Measurements from ENCODE around the gene ELK4. TPM values are rescaled to one million over a fixed set of nuclear protein-coding genes. Genes with fewer than 3 reads are reported as not detected.

The ELK4 gene
- total RNA-seq, 1 donor from 2014 or later: 81.8 TPM

DNA sequence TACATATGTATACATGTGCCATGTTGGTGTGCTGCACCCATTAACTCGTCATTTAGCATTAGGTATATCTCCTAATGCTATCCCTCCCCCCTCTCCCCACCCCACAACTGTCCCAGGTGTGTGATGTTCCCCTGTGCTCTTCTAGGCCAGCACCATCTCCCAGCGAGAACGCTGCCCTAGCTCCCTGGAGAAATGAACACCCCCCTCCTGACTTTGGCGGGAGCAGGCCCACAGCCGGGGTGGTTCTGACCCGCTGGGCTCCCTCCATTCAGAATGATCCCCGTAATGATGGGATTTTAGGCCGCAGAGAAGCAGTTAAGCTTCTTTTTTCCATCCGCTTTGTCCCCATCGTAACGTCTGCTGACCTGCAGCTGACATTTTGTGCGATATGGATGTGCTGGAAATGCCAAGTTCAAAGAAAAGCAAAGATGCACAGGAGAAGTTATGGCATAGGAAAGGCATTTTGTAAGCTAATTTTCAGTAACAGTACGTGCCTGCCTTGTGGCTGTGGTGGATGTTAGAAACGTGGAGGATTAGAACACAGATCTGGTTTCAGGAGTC lies 39.3 kb downstream of the ELK4 start:
- intact Hi-C loops (cut with micrococcal nuclease): loop anchor here (1.0 to 5.0 kb wide), 4 partner anchors 40 to 120 kb away; partner anchors contain the start of gene ELK4
- peaks cover 47% of the 10 kb centered on the region for H3K4me1 Mint-ChIP-seq
- H3K9me3 Mint-ChIP-seq: no peaks in the 10 kb centered on the region
- H3K36me3 Mint-ChIP-seq (ENCODE audit: low read depth): peaks cover 15% of the 10 kb centered on the region
- H3K27me3 Mint-ChIP-seq: no peaks in the 10 kb centered on the region
- H3K27ac Mint-ChIP-seq: peak overlapping the region; percentile 63
- DNase-seq: no peak
- H3K4me3 Mint-ChIP-seq: peak overlapping the region; percentile 77

DNA sequence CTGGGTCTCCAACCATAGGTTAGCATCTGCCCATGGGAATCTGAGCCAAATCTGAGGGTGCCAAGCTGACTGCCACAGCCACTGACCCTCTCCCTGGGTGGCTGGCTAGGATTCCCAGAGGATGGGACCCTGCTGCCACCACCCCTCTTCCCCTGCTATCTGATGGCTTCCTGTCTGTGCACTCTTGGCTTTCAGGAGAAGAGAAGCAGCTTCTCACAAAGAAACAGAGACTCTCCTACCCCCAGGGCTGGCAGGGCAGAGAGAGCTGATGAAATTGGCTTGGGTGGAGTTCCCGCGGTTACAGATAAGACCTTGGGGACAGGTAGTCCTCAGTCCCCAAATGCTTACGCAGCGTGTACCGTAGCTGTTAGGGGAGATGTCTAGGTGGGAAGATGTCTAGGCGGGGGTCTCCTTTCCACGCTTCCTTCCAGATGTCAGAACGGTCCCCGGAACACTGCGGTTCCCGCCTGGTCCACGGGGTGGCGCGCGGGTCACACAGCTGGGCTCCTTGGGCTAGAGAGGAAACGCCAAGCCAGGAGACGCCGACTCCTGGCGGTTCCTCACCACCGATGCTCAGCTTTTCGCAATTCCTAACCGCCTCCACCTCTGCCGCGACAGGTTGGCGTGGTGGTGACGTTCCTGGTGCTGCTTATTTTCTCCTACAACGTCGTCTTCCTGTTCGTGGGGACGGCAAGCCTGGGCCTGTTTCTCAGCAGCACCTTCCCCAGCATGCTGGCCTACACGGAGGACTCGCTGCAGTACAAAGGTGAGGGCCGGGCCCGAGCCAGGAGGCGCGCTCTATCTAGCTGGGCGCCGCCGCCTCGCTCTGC lies 40.1 kb downstream of the ELK4 start:
- intact Hi-C loops (cut with micrococcal nuclease): loop anchor here (1.0 to 5.0 kb wide), 4 partner anchors 41 to 121 kb away; partner anchors contain the start of gene ELK4
- H3K36me3 Mint-ChIP-seq (ENCODE audit: low read depth): peaks cover 11% of the 10 kb centered on the region
- peak overlapping the region; percentile 91 for H3K4me3 Mint-ChIP-seq
- H3K4me1 Mint-ChIP-seq: peaks cover 44% of the 10 kb centered on the region
- H3K9me3 Mint-ChIP-seq: no peaks in the 10 kb centered on the region
- H3K27ac Mint-ChIP-seq: peak overlapping the region; percentile 92
- H3K27me3 Mint-ChIP-seq: no peaks in the 10 kb centered on the region
- peak; percentile 97 for DNase-seq

DNA sequence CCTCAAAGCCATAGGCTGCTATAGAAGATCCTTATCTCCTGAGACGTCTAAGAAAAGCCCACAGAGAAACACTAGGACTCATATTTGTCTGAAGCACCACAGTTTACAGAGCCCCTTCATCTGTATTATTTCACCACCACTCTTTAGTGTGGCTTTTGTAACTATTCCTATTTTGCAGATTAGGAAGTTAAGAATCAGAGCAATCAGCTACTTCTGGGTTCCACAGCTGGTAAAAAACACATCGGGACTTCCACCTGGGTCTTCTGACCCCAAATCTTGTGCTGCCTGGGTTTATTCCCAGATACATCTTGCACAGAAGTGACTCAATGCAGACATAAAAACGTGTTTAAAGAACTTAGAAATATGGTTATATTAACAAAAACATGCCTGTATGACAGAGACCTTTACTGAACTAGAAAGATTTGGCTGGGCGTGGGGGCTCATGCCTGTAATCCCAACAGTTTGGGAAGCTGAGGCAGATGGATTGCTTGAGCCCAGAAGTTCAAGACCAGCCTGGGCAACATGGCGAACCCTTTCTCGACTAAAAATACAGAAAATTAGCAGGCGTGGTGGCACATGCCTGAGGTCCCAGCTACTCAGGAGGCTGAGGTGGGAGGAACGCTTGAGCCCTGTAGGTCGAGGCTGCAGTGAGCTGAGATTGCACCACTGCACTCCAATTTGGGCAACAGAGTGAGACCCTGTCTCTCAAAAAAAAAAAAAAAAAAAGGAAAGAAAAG lies 40.9 kb downstream of the ELK4 start:
- peak overlapping the region; percentile 16 for H3K4me3 Mint-ChIP-seq
- DNase-seq: no peak
- peaks cover 11% of the 10 kb centered on the region for H3K36me3 Mint-ChIP-seq (ENCODE audit: low read depth)
- no peak overlapping the region for H3K27ac Mint-ChIP-seq
- no peaks in the 10 kb centered on the region for H3K9me3 Mint-ChIP-seq
- H3K27me3 Mint-ChIP-seq: no peaks in the 10 kb centered on the region
- intact Hi-C loops (cut with micrococcal nuclease): loop anchor here (5.0 kb wide), 2 partner anchors 64 to 121 kb away; no protein-coding TSS in a partner anchor
- H3K4me1 Mint-ChIP-seq: peaks cover 40% of the 10 kb centered on the region

DNA sequence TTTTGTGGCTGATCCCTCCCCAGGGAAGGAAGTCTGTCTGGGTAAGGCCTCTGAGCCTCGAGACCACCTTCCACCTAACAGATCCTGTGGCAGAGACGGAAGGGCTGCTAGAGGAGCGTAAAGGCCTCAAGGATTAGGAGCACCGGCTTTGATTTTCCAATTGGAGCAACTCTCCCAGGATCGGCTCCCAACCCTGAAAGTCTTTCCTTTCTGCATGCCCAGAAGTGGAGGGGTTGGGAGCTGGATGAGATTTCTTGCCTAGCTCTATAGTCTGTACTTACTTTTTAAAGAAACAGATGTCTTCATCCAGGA lies 41.4 kb downstream of the ELK4 start:
- no peak for DNase-seq
- no peak overlapping the region for H3K27ac Mint-ChIP-seq
- no peaks in the 10 kb centered on the region for H3K9me3 Mint-ChIP-seq
- H3K36me3 Mint-ChIP-seq (ENCODE audit: low read depth): peaks cover 7% of the 10 kb centered on the region
- peaks cover 35% of the 10 kb centered on the region for H3K4me1 Mint-ChIP-seq
- no peak overlapping the region for H3K4me3 Mint-ChIP-seq
- H3K27me3 Mint-ChIP-seq: no peaks in the 10 kb centered on the region
- intact Hi-C loops (cut with micrococcal nuclease): loop anchor here (5.0 kb wide), 2 partner anchors 63 to 122 kb away; no protein-coding TSS in a partner anchor

- Mint-ChIP-seq H3K27me3 (no peaks in the 10 kb centered on the region), H3K36me3 (ENCODE audit: low read depth) (peaks cover 4% of the 10 kb centered on the region), H3K4me3 (no peak overlapping the region), H3K9me3 (no peaks in the 10 kb centered on the region), H3K4me1 (peaks cover 29% of the 10 kb centered on the region), H3K27ac (no peak overlapping the region)
- DNase-seq: no peak
- intact Hi-C loops (cut with micrococcal nuclease): loop anchor here (5.0 kb wide), 2 partner anchors 63 to 122 kb away; no protein-coding TSS in a partner anchor
Observed at GRCh38 chr1:205589618-205590456, 42.0 kb downstream of the ELK4 start.

GRCh38 chr1:205589046-205589445 lies 42.8 kb downstream of the ELK4 start:
- H3K27me3 Mint-ChIP-seq: no peaks in the 10 kb centered on the region
- H3K36me3 Mint-ChIP-seq (ENCODE audit: low read depth): no peaks in the 10 kb centered on the region
- no peak for DNase-seq
- H3K9me3 Mint-ChIP-seq: no peaks in the 10 kb centered on the region
- H3K4me3 Mint-ChIP-seq: no peak overlapping the region
- intact Hi-C loops (cut with micrococcal nuclease): no loop called here
- H3K27ac Mint-ChIP-seq: no peak overlapping the region
- H3K4me1 Mint-ChIP-seq: peaks cover 24% of the 10 kb centered on the region

DNA sequence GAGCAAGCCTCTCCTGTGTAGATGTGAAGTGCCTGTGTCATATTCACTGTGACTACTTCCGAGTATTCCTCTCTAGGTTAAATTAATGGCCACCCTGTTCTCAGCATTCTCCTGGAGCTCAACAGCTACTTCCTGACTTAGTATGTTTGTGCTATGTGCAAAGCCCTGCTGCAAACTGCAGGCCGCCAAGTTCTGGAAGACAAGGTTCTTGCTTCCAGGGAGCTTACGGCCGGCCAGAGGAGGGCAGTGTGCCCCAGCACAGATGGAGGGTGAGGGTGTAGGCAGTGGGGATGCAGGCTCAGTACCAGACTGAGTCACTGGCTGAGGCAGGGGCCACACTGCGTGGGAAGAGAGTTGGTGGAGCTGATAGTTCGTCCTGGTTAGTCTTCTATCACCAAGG lies 43.2 kb downstream of the ELK4 start:
- intact Hi-C loops (cut with micrococcal nuclease): no loop called here
- no peaks in the 10 kb centered on the region for H3K9me3 Mint-ChIP-seq
- no peak for DNase-seq
- peaks cover 20% of the 10 kb centered on the region for H3K4me1 Mint-ChIP-seq
- no peaks in the 10 kb centered on the region for H3K27me3 Mint-ChIP-seq
- no peak overlapping the region for H3K4me3 Mint-ChIP-seq
- peak overlapping the region; percentile 20 for H3K27ac Mint-ChIP-seq
- H3K36me3 Mint-ChIP-seq (ENCODE audit: low read depth): no peaks in the 10 kb centered on the region

DNA sequence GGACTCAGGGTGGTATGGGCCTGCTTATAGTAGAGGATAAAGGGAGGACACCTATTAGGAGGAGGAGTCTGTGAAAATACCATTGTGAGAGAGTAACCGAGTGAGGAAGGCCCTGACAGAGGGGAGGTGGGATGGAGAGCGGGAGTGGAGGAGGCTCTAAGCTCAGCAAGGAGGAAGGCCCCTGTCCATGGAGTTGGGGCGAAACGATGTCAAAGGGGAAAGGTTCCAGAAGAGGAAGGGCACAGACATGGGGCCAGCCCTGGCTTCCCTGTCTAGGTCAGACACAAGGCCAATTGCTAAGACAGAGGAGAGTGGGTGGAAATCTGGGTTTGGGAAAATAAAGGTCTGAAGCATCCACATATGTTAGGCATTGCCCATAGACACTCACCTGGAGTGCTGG lies 44.2 kb downstream of the ELK4 start:
- no peak overlapping the region for H3K4me3 Mint-ChIP-seq
- no peaks in the 10 kb centered on the region for H3K36me3 Mint-ChIP-seq (ENCODE audit: low read depth)
- H3K27me3 Mint-ChIP-seq: no peaks in the 10 kb centered on the region
- DNase-seq: no peak
- H3K27ac Mint-ChIP-seq: no peak overlapping the region
- peaks cover 19% of the 10 kb centered on the region for H3K4me1 Mint-ChIP-seq
- no peaks in the 10 kb centered on the region for H3K9me3 Mint-ChIP-seq
- intact Hi-C loops (cut with micrococcal nuclease): no loop called here

DNA sequence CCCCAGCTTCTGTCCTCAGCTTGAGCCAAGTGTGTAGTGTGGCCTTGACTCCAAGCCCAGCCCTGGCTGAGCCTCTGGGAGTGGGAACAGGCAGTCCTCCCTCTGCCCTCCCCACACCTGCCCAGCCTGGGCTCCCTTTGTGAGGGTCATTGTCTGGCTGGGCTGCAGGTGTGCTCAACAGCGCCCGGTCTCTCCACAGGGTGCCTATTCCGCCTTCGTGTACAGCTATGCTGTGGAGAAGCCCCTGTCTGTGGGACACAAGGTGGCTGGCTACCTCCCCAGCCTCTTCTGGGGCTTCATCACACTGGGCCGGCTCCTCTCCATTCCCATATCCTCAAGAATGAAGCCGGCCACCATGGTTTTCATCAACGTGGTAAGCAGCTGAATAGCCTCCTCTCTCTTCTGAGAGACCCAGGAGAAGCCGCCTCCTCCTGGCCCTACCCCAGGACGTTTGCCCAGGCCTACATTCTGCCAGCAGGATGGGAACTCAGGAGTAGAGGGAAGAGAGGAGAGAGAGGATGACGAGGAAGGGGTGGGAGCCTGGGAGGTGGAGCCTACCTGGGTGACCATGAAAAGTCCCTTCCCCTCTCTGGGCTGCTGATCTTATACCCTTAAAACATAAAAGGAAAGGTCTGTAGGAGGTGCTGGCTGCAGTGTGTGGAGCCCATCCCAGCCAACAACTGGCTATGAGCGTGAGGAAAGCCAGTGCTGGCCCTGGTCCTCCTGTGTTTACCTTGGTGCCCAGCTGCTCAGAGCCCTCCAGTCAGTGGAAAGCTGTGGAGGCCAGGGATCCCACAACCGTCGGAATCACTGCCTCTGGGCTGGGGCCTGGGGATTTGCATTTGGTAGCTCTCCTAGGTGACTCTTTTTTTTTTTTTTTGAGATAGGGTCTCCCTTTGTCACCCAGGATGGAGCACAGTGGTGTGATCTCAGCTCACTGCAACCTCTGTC lies 45.7 kb downstream of the ELK4 start:
- intact Hi-C loops (cut with micrococcal nuclease): no loop called here
- Mint-ChIP-seq H3K27ac (no peak overlapping the region), H3K27me3 (no peaks in the 10 kb centered on the region), H3K36me3 (ENCODE audit: low read depth) (no peaks in the 10 kb centered on the region), H3K4me1 (peaks cover 17% of the 10 kb centered on the region), H3K9me3 (no peaks in the 10 kb centered on the region), H3K4me3 (no peak overlapping the region)
- DNase-seq: no peak

DNA sequence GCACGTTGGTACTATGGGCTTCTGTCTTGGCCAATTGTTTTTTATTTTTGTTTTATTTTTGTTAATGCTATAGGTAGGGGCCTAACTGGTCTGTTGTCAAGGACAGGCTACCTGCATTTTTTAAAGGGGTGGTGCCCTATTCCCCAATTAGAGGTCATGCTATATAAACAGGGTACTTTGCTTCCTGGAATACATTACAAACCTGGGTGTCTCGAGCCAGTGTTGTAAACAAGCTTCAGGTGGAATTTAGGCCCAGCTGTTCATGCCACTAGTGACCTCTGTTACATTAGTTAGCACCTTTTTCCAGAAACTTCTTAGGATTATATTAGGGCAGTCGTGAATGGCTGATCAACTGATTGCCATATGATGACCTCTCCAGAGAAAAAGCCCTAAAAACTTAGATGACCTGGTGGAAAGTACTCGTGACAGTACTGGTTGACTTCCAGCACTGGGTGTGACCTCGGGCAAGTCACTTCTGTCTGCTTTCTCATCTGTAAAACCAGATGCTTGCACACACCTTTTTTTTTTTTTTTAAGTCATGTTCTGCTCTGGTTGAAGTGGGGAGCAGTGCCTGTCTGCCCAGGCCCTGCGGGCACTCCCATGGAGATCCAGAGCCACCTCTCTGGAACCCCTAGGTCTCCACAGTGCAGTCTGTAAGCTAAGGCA lies 46.5 kb downstream of the ELK4 start:
- intact Hi-C loops (cut with micrococcal nuclease): no loop called here
- no peaks in the 10 kb centered on the region for H3K27me3 Mint-ChIP-seq
- H3K9me3 Mint-ChIP-seq: no peaks in the 10 kb centered on the region
- peaks cover 11% of the 10 kb centered on the region for H3K4me1 Mint-ChIP-seq
- H3K4me3 Mint-ChIP-seq: no peak overlapping the region
- H3K36me3 Mint-ChIP-seq (ENCODE audit: low read depth): no peaks in the 10 kb centered on the region
- H3K27ac Mint-ChIP-seq: no peak overlapping the region
- no peak for DNase-seq

- Mint-ChIP-seq H3K36me3 (ENCODE audit: low read depth) (no peaks in the 10 kb centered on the region), H3K4me1 (peaks cover 10% of the 10 kb centered on the region), H3K9me3 (no peaks in the 10 kb centered on the region), H3K4me3 (no peak overlapping the region), H3K27me3 (no peaks in the 10 kb centered on the region), H3K27ac (no peak overlapping the region)
- no peak for DNase-seq
- intact Hi-C loops (cut with micrococcal nuclease): no loop called here
Observed at GRCh38 chr1:205584732-205585131, 47.1 kb downstream of the ELK4 start.

GRCh38 chr1:205583461-205584130 lies 48.2 kb downstream of the ELK4 start:
- intact Hi-C loops (cut with micrococcal nuclease): no loop called here
- no peaks in the 10 kb centered on the region for H3K9me3 Mint-ChIP-seq

More at GRCh38 chr1:205583461-205584130, 48.2 kb downstream of the ELK4 start:
- peaks cover 2% of the 10 kb centered on the region for H3K27me3 Mint-ChIP-seq
- no peak for DNase-seq
- no peaks in the 10 kb centered on the region for H3K36me3 Mint-ChIP-seq (ENCODE audit: low read depth)
- no peak overlapping the region for H3K27ac Mint-ChIP-seq
- peaks cover 7% of the 10 kb centered on the region for H3K4me1 Mint-ChIP-seq
- H3K4me3 Mint-ChIP-seq: no peak overlapping the region

All from activated CD4-positive, alpha-beta T cell treated with anti-CD3 and anti-CD28 coated beads, Interleukin-2, amount 10 ng/mL, durations not matched to agents 24 days and 14 days (primary cell).